K562 (cell line): Measurements from ENCODE around the gene VPS37B. TPM values are rescaled to one million over a fixed set of nuclear protein-coding genes. Genes with fewer than 3 reads are reported as not detected.
A peak's percentile ranks its signal among the peaks of the same experiment; 100 is the strongest.

Experiments used
- ATF1 ChIP-seq, 2 experiments: fragments of 450-650 bp in 1 of 2; IDR thresholded peaks; 2 replicates each; pipeline ENCODE4 v1.6.1; 2016; ENCODE audit warnings: missing compliant biosample characterization in 1 of 2, missing genetic modification characterization in 1 of 2
- ESRRA ChIP-seq: fragments of 450-650 bp; IDR thresholded peaks from 2 replicates; pipeline ENCODE4 v1.6.1; 2014; ENCODE audit warnings: low read depth, mild to moderate bottlenecking, moderate library complexity, borderline replicate concordance
- GABPB1 ChIP-seq: sonication (generic); formaldehyde crosslinking; IDR thresholded peaks from 2 replicates; pipeline ENCODE4 v1.8.0; 2022; ENCODE audit warnings: mild to moderate bottlenecking, missing genetic modification reagents
- HMG20B ChIP-seq: fragments of 250-450 bp; sonication (Bioruptor Pico); IDR thresholded peaks from 2 replicates; pipeline ENCODE4 v1.5.0; 2021; ENCODE audit warnings: mild to moderate bottlenecking
- ILF3 ChIP-seq: fragments of 450-650 bp; IDR thresholded peaks from 2 replicates; pipeline ENCODE4 v1.6.1; 2018; ENCODE audit warnings: antibody characterized with exemption, mild to moderate bottlenecking, moderate library complexity, borderline replicate concordance
- KLF10 ChIP-seq: fragments of 250-450 bp; sonication (Bioruptor Pico); IDR thresholded peaks from 2 replicates; pipeline ENCODE4 v1.6.1; 2021; ENCODE audit warnings: matching md5 sums
- KLF6 ChIP-seq: fragments of 250-450 bp; sonication (Bioruptor Pico); IDR thresholded peaks from 2 replicates; pipeline ENCODE4 v1.4.0; 2020; ENCODE audit warnings: mild to moderate bottlenecking, moderate library complexity, borderline replicate concordance
- MAZ ChIP-seq, 2 experiments: fragments of 450-650 bp in 1 of 2; sonication (generic) in 1 of 2; formaldehyde crosslinking; IDR thresholded peaks in 1 of 2; conservative IDR thresholded peaks in 1 of 2; 2 replicates each; pipeline versions ENCODE4 v1.4.0 to v1.5.0; 2020; ENCODE audit warnings: mild to moderate bottlenecking in 1 of 2, missing genetic modification reagents in 1 of 2
- MCM5 ChIP-seq: fragments of 450-650 bp; IDR thresholded peaks from 2 replicates; pipeline ENCODE4 v1.6.1; 2016; ENCODE audit warnings: low read depth
- NFATC3 ChIP-seq: fragments of 450-650 bp; IDR thresholded peaks from 2 replicates; pipeline ENCODE4 v1.6.1; 2017; ENCODE audit warnings: mild to moderate bottlenecking
- NFXL1 ChIP-seq: fragments of 450-650 bp; formaldehyde crosslinking; IDR thresholded peaks from 2 replicates; pipeline ENCODE4 v1.4.0; 2021; ENCODE audit warnings: mild to moderate bottlenecking
- POLR2G ChIP-seq: fragments of 200-400 bp; formaldehyde crosslinking; IDR thresholded peaks from 2 replicates; pipeline ENCODE4 v1.6.1; 2017; ENCODE audit warnings: low read depth, mild to moderate bottlenecking, antibody characterized with exemption, low read length, moderate library complexity
- PTBP1 ChIP-seq: fragments of 200-400 bp; formaldehyde crosslinking; IDR thresholded peaks from 2 replicates; pipeline ENCODE4 v1.6.1; 2017; ENCODE audit warnings: low read depth, low read length
- RAD21 ChIP-seq, 2 experiments: fragments of 250-450 bp in 1 of 2; fragments of 450-650 bp in 1 of 2; sonication (Bioruptor Pico) in 1 of 2; formaldehyde crosslinking in 1 of 2; IDR thresholded peaks in 1 of 2; conservative IDR thresholded peaks in 1 of 2; 2 replicates each; pipeline versions ENCODE4 v1.4.0 to v1.8.0; 2020 to 2022; ENCODE audit warnings: mild to moderate bottlenecking in 2 of 2, moderate library complexity in 1 of 2
- SMAD3 ChIP-seq: fragments of 450-650 bp; formaldehyde crosslinking; conservative IDR thresholded peaks from 2 replicates; pipeline ENCODE4 v1.4.0; 2020; ENCODE audit warnings: mild to moderate bottlenecking
- ZNF184 ChIP-seq: sonication (generic); formaldehyde crosslinking; IDR thresholded peaks from 2 replicates; pipeline ENCODE4 v1.5.0; 2020; ENCODE audit warnings: missing genetic modification reagents
- polyA plus RNA-seq, 8 experiments: library from polyadenylated mRNA; depleted of rRNA in 4 of 8; stranded (reverse) in 5 of 8; unstranded in 3 of 8; fragments of >200 nt; fragmentation: Nextera tagmentation in 2 of 8; fragmentation: Illumina TruSeq in 1 of 8; extraction: Ambion mirVana in 2 of 8; extraction: Trizol in 1 of 8; gene quantifications; 2 replicates each; pipeline versions ENCODE4 v1.2.1 to v1.2.3, GENCODE V29; 2011 to 2014; ENCODE audit warnings: inconsistent platforms in 1 of 8, missing spikeins in 1 of 8
- total RNA-seq, 7 experiments: library from RNA; depleted of rRNA in 6 of 7; stranded (reverse); fragments of >200 nt in 6 of 7; fragmentation: Illumina TruSeq in 2 of 7; extraction: Trizol in 2 of 7; gene quantifications; 2 replicates each; pipeline versions ENCODE4 v1.2.1 to v1.2.3, GENCODE V29; 2011 to 2021; ENCODE audit warnings: low replicate concordance in 1 of 7
- TF ChIP-seq, protein P1 (sequence below), 3 experiments: fragments of 200-800 bp in 1 of 3; sonication (Bioruptor generic) in 1 of 3; sonication (generic) in 1 of 3; formaldehyde crosslinking in 1 of 3; IDR thresholded peaks; 2 replicates each; pipeline versions ENCODE4 v1.6.1 to v1.8.0; 2016 to 2022; ENCODE audit warnings: mild to moderate bottlenecking in 2 of 3, missing compliant biosample characterization in 2 of 3, missing genetic modification characterization in 2 of 3, missing genetic modification reagents in 1 of 3
- TF ChIP-seq, protein P2 (sequence below): fragments of 250-450 bp; sonication (Bioruptor Pico); IDR thresholded peaks from 2 replicates; pipeline ENCODE4 v1.5.0; 2022; ENCODE audit warnings: mild to moderate bottlenecking
- TF ChIP-seq, protein P3 (sequence below): IDR thresholded peaks from 2 replicates; pipeline ENCODE4 v1.6.1; 2011; ENCODE audit warnings: borderline replicate concordance, low read depth, mild to moderate bottlenecking, moderate library complexity, low read length; ENCODE audit not compliant: insufficient read depth, poor library complexity, severe bottlenecking
- TF ChIP-seq, protein P4 (sequence below): fragments of 450-650 bp; formaldehyde crosslinking; IDR thresholded peaks from 2 replicates; pipeline ENCODE4 v1.4.0; 2020; ENCODE audit warnings: mild to moderate bottlenecking, moderate library complexity

Gene VPS37B
- total and polyA plus RNA-seq, 9 of the 15 experiments (the other 6 are each of a cell fraction or from before 2014, with no cell fraction given) = 0.28 to 37.4 (median 17.9) TPM

DNA sequence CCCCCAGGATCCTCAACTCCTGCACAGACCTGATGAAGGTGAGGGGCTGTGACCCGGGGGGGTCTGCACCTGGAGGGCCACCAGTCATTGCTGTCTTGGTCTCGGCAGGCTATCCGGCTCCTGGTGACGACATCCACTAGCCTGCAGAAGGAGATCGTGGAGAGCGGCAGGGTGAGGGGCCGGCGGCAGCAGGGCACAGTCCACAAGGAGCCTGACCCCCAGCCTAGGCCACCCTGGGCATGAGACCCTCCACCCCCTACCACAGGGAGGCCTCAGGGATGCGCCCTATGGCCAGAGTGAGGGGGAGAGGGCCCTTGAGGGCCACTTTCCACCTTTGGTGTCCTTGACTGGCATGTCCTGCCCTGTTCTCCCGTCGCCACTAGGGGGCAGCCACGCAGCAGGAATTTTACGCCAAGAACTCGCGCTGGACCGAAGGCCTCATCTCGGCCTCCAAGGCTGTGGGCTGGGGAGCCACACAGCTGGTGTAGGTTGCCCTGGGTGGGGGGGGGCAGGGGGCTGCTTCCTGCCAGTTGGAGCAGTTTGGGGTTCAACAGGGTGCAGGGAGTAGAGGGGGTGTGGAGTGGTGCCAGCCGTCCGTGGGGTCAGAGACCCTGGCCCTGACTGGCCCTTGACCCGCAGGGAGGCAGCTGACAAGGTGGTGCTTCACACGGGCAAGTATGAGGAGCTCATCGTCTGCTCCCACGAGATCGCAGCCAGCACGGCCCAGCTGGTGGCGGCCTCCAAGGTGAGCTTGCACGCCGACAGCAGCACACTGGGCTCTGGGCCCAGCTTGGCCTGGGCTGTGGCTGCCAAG lies 35.7 kb downstream of the VPS37B start (continued):
- TF ChIP-seq, protein P1, sequence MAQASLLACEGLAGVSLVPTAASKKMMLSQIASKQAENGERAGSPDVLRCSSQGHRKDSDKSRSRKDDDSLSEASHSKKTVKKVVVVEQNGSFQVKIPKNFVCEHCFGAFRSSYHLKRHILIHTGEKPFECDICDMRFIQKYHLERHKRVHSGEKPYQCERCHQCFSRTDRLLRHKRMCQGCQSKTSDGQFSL (CRISPR knock-in tag; IDR thresholded peaks at IDR 0.05) = peak; percentile 87
- TF ChIP-seq, protein P1 (tag; IDR thresholded peaks at IDR 0.05) = no peak
- TF ChIP-seq HMG20B (CRISPR knock-in tag) (no peak), POLR2G (peak; percentile 17), PTBP1 (no peak), ILF3 (no peak), MAZ (CRISPR knock-in tag; conservative IDR thresholded peaks at IDR 0.05 in 1 of 2, IDR thresholded peaks at IDR 0.05 in 1 of 2) (0 out of 4 replicates have a peak, but pooled peaks of 1 of the 2 experiments have one; percentile 23), ZNF184 (CRISPR knock-in tag) (no peak), NFATC3 (no peak), GABPB1 (peak; percentile 55; the same call in 1 of the 2 replicates), RAD21 (CRISPR knock-in tag; conservative IDR thresholded peaks at IDR 0.05 in 1 of 2, IDR thresholded peaks at IDR 0.05 in 1 of 2) (peak; percentile 85 to 95), ESRRA (peak; percentile 72), ATF1 (CRISPR knock-in tag; IDR thresholded peaks at IDR 0.05) (no peak), ATF1 (tag; IDR thresholded peaks at IDR 0.05) (0 out of 2 replicates have a peak, but pooled peaks have one; percentile 7), SMAD3 (0 out of 2 replicates have a peak, but pooled peaks have one; percentile 15), KLF10 (CRISPR knock-in tag) (no peak), KLF6 (CRISPR knock-in tag) (no peak), MCM5 (no peak), NFXL1 (no peak)
- TF ChIP-seq, protein P2, sequence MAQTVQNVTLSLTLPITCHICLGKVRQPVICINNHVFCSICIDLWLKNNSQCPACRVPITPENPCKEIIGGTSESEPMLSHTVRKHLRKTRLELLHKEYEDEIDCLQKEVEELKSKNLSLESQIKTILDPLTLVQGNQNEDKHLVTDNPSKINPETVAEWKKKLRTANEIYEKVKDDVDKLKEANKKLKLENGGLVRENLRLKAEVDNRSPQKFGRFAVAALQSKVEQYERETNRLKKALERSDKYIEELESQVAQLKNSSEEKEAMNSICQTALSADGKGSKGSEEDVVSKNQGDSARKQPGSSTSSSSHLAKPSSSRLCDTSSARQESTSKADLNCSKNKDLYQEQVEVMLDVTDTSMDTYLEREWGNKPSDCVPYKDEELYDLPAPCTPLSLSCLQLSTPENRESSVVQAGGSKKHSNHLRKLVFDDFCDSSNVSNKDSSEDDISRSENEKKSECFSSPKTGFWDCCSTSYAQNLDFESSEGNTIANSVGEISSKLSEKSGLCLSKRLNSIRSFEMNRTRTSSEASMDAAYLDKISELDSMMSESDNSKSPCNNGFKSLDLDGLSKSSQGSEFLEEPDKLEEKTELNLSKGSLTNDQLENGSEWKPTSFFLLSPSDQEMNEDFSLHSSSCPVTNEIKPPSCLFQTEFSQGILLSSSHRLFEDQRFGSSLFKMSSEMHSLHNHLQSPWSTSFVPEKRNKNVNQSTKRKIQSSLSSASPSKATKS (CRISPR knock-in tag) = no peak
- TF ChIP-seq, protein P3, sequence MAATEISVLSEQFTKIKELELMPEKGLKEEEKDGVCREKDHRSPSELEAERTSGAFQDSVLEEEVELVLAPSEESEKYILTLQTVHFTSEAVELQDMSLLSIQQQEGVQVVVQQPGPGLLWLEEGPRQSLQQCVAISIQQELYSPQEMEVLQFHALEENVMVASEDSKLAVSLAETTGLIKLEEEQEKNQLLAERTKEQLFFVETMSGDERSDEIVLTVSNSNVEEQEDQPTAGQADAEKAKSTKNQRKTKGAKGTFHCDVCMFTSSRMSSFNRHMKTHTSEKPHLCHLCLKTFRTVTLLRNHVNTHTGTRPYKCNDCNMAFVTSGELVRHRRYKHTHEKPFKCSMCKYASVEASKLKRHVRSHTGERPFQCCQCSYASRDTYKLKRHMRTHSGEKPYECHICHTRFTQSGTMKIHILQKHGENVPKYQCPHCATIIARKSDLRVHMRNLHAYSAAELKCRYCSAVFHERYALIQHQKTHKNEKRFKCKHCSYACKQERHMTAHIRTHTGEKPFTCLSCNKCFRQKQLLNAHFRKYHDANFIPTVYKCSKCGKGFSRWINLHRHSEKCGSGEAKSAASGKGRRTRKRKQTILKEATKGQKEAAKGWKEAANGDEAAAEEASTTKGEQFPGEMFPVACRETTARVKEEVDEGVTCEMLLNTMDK = peak; percentile 31
- TF ChIP-seq, protein P4, sequence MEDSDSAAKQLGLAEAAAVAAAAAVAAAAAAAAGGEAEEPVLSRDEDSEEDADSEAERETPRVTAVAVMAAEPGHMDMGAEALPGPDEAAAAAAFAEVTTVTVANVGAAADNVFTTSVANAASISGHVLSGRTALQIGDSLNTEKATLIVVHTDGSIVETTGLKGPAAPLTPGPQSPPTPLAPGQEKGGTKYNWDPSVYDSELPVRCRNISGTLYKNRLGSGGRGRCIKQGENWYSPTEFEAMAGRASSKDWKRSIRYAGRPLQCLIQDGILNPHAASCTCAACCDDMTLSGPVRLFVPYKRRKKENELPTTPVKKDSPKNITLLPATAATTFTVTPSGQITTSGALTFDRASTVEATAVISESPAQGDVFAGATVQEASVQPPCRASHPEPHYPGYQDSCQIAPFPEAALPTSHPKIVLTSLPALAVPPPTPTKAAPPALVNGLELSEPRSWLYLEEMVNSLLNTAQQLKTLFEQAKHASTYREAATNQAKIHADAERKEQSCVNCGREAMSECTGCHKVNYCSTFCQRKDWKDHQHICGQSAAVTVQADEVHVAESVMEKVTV = peak; percentile 82
